Prostate gland (tissue), 2 donors: ENCODE measurements around the gene TMEM8B. TPM values are rescaled to one million over a fixed set of nuclear protein-coding genes. Genes with fewer than 3 reads are reported as not detected.

Experiments
- DNase-seq: peaks from one replicate; pipeline ENCODE4 v3.0.0-alpha.2; 2019; ENCODE audit warnings: low spot score
- H3K27ac ChIP-seq, 2 donors: fragments of 200-600 bp; sonication (generic); 2 replicates each; pipeline ENCODE4 v1.5.1; 2017 to 2019
- H3K27me3 ChIP-seq: fragments of 200-600 bp; sonication (generic); replicated peaks from 2 replicates; pipeline ENCODE4 v1.5.1; 2019; ENCODE audit not compliant: insufficient read depth
- H3K36me3 ChIP-seq, 2 donors: fragments of 200-600 bp; sonication (generic); 1 replicate in 1 of 2; 2 replicates in 1 of 2; pipeline versions ENCODE4 v1.5.1 to v1.8.1; 2017 to 2019
- H3K4me1 ChIP-seq: fragments of 200-600 bp; sonication (generic); replicated peaks from 2 replicates; pipeline ENCODE4 v1.5.1; 2019
- H3K4me3 ChIP-seq, 2 donors: fragments of 200-600 bp; sonication (generic); 2 replicates each; pipeline ENCODE4 v1.5.1; 2017 to 2019
- H3K9me3 ChIP-seq: fragments of 200-600 bp; sonication (generic); 2 replicates; pipeline ENCODE4 v1.5.1; 2017
- POLR2A ChIP-seq: fragments of 450-650 bp; IDR thresholded peaks from one replicate; pipeline ENCODE4 v1.6.1; 2016; ENCODE audit warnings: antibody characterized with exemption, mild to moderate bottlenecking
- POLR2AphosphoS5 ChIP-seq: sonication (generic); formaldehyde crosslinking; IDR thresholded peaks from one replicate; pipeline ENCODE4 v1.6.1; 2017; ENCODE audit warnings: antibody characterized with exemption
- WGBS: methylation state at CpG from one replicate; pipeline ENCODE4 v1.1.5; 2018; 5-methylcytosine and 5-hydroxymethylcytosine counted together
- intact Hi-C: fragments of 100-400 bp; cut with DNase I; formaldehyde crosslinking; loops from one replicate; pipeline ENCODE4 v1.14.2; 2022
- total RNA-seq, 2 donors: library from RNA; depleted of rRNA; stranded (reverse); fragments of >200 nt; gene quantifications; one replicate each; pipeline ENCODE4 v1.1.0, GENCODE V29; 2016
- TF ChIP-seq, protein P1 (sequence below), 4 experiments: fragments of 200-600 bp in 2 of 4; fragments of 450-650 bp in 2 of 4; sonication (generic) in 2 of 4; IDR thresholded peaks; 1 replicate in 3 of 4; 2 replicates in 1 of 4; pipeline ENCODE4 v1.5.1; 2016 to 2019; ENCODE audit warnings: antibody characterized with exemption in 4 of 4, mild to moderate bottlenecking in 2 of 4, moderate library complexity in 2 of 4

TMEM8B gene
- total RNA-seq, 2 donors from 2014 or later = 15.8 to 25.9 TPM

DNA sequence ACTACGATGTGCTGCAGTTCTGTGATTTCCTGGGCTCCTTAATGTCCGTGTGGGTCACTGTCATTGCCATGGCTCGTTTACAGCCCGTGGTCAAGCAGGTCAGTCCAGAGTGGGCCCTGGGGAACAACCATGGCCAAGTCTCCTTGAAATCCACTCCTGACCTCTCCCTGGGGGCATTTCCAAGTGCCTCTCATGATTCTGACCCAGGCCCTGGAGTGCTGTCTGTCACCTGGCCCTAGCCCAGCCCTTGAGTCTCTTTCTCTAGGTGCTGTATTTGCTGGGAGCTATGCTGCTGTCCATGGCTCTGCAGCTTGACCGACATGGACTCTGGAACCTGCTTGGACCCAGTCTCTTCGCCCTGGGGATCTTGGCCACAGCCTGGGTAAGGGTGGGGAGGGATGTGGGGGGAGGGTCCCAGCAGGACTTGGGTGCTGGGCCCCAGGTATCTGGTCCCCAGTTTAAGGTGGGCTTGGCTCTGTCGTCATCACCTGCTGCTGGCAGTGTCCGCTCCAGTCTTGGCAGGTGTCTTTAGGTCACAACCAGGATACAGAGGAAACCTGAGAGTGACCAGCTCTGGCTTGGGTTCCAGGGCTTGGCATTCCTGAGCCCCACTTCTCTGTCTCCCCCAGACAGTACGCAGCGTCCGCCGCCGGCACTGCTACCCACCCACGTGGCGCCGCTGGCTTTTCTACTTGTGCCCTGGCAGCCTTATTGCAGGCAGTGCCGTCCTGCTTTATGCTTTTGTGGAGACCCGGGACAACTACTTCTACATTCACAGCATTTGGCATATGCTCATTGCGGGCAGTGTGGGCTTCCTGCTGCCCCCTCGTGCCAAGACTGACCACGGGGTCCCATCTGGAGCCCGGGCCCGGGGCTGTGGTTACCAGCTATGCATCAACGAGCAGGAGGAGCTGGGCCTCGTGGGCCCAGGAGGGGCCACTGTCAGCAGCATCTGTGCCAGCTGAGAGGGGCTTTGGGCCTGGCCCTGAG, 24.1 kb downstream of the TMEM8B start:
- no peak for DNase-seq
- Histone ChIP-seq H3K36me3 (no peaks in the 10 kb centered on the region), H3K27me3 (no peaks in the 10 kb centered on the region), H3K4me1 (no peaks in the 10 kb centered on the region), H3K9me3 (no peaks in the 10 kb centered on the region), H3K27ac (no peak overlapping the region), H3K4me3 (no peak overlapping the region)
- intact Hi-C loops = no loop called here
- 88% methylated on average over 25 of the region's 25 CpGs for WGBS
- TF ChIP-seq, protein P1, sequence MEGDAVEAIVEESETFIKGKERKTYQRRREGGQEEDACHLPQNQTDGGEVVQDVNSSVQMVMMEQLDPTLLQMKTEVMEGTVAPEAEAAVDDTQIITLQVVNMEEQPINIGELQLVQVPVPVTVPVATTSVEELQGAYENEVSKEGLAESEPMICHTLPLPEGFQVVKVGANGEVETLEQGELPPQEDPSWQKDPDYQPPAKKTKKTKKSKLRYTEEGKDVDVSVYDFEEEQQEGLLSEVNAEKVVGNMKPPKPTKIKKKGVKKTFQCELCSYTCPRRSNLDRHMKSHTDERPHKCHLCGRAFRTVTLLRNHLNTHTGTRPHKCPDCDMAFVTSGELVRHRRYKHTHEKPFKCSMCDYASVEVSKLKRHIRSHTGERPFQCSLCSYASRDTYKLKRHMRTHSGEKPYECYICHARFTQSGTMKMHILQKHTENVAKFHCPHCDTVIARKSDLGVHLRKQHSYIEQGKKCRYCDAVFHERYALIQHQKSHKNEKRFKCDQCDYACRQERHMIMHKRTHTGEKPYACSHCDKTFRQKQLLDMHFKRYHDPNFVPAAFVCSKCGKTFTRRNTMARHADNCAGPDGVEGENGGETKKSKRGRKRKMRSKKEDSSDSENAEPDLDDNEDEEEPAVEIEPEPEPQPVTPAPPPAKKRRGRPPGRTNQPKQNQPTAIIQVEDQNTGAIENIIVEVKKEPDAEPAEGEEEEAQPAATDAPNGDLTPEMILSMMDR (IDR thresholded peaks at IDR 0.05) = no peak
- no peak for TF ChIP-seq POLR2A
- TF ChIP-seq POLR2AphosphoS5 = no peak

DNA sequence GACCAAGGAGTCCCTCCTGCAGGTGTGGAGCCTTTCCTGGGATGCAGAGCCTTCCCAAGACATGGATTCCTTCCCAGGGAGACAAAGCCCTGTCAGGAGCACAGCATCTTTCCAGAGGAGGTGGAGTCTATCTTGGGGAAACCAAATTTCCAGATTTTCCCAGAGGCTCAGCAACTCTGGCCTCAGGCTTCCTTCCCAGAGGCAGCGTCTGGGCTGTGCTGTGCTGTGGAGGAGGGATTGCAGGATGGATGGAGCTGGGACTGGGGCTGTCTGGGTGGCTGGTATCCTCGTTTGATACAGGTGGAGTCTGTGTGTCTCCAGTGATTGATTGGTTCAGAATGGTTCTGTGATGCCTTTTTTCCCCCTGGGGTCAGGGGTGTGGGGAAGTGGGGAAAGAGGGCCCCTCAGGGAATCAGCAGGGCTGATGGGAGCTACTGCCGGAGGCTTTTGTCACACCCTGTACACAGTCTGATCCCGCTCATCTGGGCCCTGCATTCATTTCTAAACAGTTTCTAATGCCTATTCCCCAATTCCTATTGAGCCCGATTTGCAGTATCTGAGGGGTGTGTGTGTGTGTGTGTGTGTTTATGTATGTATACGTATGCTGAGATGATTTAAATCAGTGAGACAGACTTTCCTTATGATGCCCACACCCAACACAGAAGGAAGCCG, 25.2 kb downstream of the TMEM8B start:
- H3K4me1 ChIP-seq = no peaks in the 10 kb centered on the region
- no peaks in the 10 kb centered on the region for H3K9me3 ChIP-seq
- no peak overlapping the region for H3K4me3 ChIP-seq
- H3K27me3 ChIP-seq = no peaks in the 10 kb centered on the region
- intact Hi-C loops = no loop called here
- no peak for DNase-seq
- 83% methylated on average over 7 of the region's 7 CpGs for WGBS
- TF ChIP-seq POLR2A = no peak
- TF ChIP-seq, protein P1 (IDR thresholded peaks at IDR 0.05) = no peak
- no peak overlapping the region for H3K27ac ChIP-seq
- no peaks in the 10 kb centered on the region for H3K36me3 ChIP-seq

DNA sequence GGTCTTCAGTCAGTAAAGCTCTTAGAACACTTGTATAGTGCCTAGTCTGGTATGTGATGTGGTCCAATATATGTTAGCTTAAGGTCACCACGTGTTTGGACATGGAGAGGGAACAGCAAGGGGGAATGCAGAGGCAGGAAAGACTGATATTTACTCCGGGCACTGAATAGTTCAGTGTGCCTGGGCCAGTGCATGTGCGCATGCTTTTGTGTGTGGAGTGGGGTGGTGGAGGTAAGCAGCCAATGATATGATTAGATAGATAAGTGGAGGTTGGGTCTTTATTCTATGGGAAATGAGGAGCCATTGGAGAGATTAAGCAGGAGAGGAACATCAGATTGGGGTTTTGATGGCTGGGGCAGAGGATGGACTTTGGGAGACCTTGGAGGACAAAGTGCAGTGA, 27.2 kb downstream of the TMEM8B start:
- Histone ChIP-seq H3K9me3 (no peaks in the 10 kb centered on the region), H3K4me3 (no peak overlapping the region), H3K27me3 (no peaks in the 10 kb centered on the region), H3K27ac (no peak overlapping the region), H3K4me1 (no peaks in the 10 kb centered on the region), H3K36me3 (no peaks in the 10 kb centered on the region)
- intact Hi-C loops = no loop called here
- TF ChIP-seq, protein P1 (IDR thresholded peaks at IDR 0.05) = no peak
- TF ChIP-seq POLR2AphosphoS5 (no peak), POLR2A (no peak)
- no peak for DNase-seq
- 74% methylated on average over 3 of the region's 3 CpGs for WGBS

- WGBS = 81% methylated on average over 5 of the region's 5 CpGs
- DNase-seq = peak; percentile 1
- TF ChIP-seq, protein P1 (IDR thresholded peaks at IDR 0.05) = no peak
- TF ChIP-seq POLR2A (no peak), POLR2AphosphoS5 (no peak)
Observed at GRCh38 chr9:35856882-35857281, 27.9 kb downstream of the TMEM8B start.

More at GRCh38 chr9:35856882-35857281, 27.9 kb downstream of the TMEM8B start:
- H3K27ac ChIP-seq = no peak overlapping the region
- no peaks in the 10 kb centered on the region for H3K27me3 ChIP-seq
- no peak overlapping the region for H3K4me3 ChIP-seq
- no peaks in the 10 kb centered on the region for H3K36me3 ChIP-seq
- intact Hi-C loops = no loop called here
- no peaks in the 10 kb centered on the region for H3K4me1 ChIP-seq
- H3K9me3 ChIP-seq = no peaks in the 10 kb centered on the region
